WTC11 (cell line): ENCODE results near the gene FTCD. TPM values are rescaled to one million over a fixed set of nuclear protein-coding genes. Genes with fewer than 3 reads are reported as not detected.

Experiments
- ATAC-seq: fragments of 200-7000 bp; cut with Tn5 transposase; 2 replicates; pipeline ENCODE4 v1.10.0; 2021; ENCODE audit warnings: mild to moderate bottlenecking, moderate library complexity
- CTCF ChIA-PET: fragments of 300-600 bp; sonication (Branson Sonifier 250); formaldehyde crosslinking; loops from one replicate; lab custom pipeline; 2021; ENCODE audit warnings: antibody characterized with exemption; lab: Charles Lee
- POLR2A ChIA-PET: fragments of 350-600 bp; sonication (Branson Sonifier 250); formaldehyde crosslinking; loops from one replicate; lab custom pipeline; 2021; ENCODE audit warnings: antibody characterized with exemption; lab: Charles Lee
- DNase-seq: peaks from one replicate; pipeline ENCODE4 v3.0.0; 2021; ENCODE audit warnings: low spot score
- H3K27ac Mint-ChIP-seq: 2 replicates; pipeline ENCODE4 v1.8.0; 2021; ENCODE audit warnings: mixed read lengths
- H3K27me3 Mint-ChIP-seq: 2 replicates; pipeline ENCODE4 v1.8.0; 2021; ENCODE audit warnings: low read depth, mild to moderate bottlenecking, moderate library complexity, mixed read lengths
- H3K36me3 Mint-ChIP-seq: 2 replicates; pipeline ENCODE4 v1.8.0; 2021; ENCODE audit warnings: mixed read lengths
- H3K4me1 Mint-ChIP-seq: 2 replicates; pipeline ENCODE4 v1.8.0; 2022; ENCODE audit warnings: mixed read lengths
- H3K4me3 Mint-ChIP-seq: 2 replicates; pipeline ENCODE4 v1.8.0; 2021; ENCODE audit warnings: mild to moderate bottlenecking, moderate library complexity, mixed read lengths
- H3K9me3 Mint-ChIP-seq: 2 replicates; pipeline ENCODE4 v1.8.0; 2021; ENCODE audit warnings: mixed read lengths
- ATF1 ChIP-seq: sonication (generic); formaldehyde crosslinking; IDR thresholded peaks from 2 replicates; pipeline ENCODE4 v1.8.1; 2023; ENCODE audit warnings: mild to moderate bottlenecking, moderate library complexity, missing genetic modification reagents
- CREB1 ChIP-seq: sonication (generic); formaldehyde crosslinking; IDR thresholded peaks from 2 replicates; pipeline ENCODE4 v1.8.0; 2023; ENCODE audit warnings: mild to moderate bottlenecking, missing genetic modification reagents
- FOXJ3 ChIP-seq: sonication (generic); formaldehyde crosslinking; IDR thresholded peaks from 2 replicates; pipeline ENCODE4 v1.9.0; 2021; ENCODE audit warnings: missing genetic modification reagents, mild to moderate bottlenecking, borderline replicate concordance
- RELA ChIP-seq: sonication (generic); formaldehyde crosslinking; IDR thresholded peaks from 2 replicates; pipeline ENCODE4 v1.8.1; 2022; ENCODE audit warnings: missing genetic modification reagents, mild to moderate bottlenecking, borderline replicate concordance
- ZNF416 ChIP-seq: fragments of 250-450 bp; sonication (Bioruptor Pico); IDR thresholded peaks from 2 replicates; pipeline ENCODE4 v1.9.0; 2021; ENCODE audit warnings: mild to moderate bottlenecking, inconsistent platforms
- ZNF423 ChIP-seq: fragments of 250-450 bp; sonication (Bioruptor Pico); IDR thresholded peaks from 2 replicates; pipeline ENCODE4 v2.1.2; 2022; ENCODE audit warnings: mild to moderate bottlenecking, moderate library complexity
- total RNA-seq: library from RNA; stranded (reverse); gene quantifications from 3 replicates; pipeline ENCODE4 v1.2.3, GENCODE V29; 2021
- TF ChIP-seq, protein P1 (sequence below): sonication (generic); formaldehyde crosslinking; IDR thresholded peaks from 2 replicates; pipeline ENCODE4 v1.8.0; 2023; ENCODE audit warnings: missing genetic modification reagents
- TF ChIP-seq, protein P2 (sequence below): sonication (generic); formaldehyde crosslinking; IDR thresholded peaks from 2 replicates; pipeline ENCODE4 v1.8.1; 2022; ENCODE audit warnings: mild to moderate bottlenecking, missing genetic modification reagents, moderate library complexity, borderline replicate concordance
- TF ChIP-seq, protein P3 (sequence below): sonication (generic); formaldehyde crosslinking; IDR thresholded peaks from 2 replicates; pipeline ENCODE4 v1.8.1; 2023; ENCODE audit warnings: mild to moderate bottlenecking, missing genetic modification reagents
- TF ChIP-seq, protein P4 (sequence below): sonication (generic); formaldehyde crosslinking; conservative IDR thresholded peaks from 2 replicates; pipeline ENCODE4 v1.8.1; 2022; ENCODE audit warnings: mild to moderate bottlenecking, missing genetic modification reagents
- TF ChIP-seq, protein P5 (sequence below): fragments of 250-450 bp; sonication (Bioruptor Pico); IDR thresholded peaks from 2 replicates; pipeline ENCODE4 v1.8.0; 2021; ENCODE audit warnings: mild to moderate bottlenecking
- TF ChIP-seq, protein P6 (sequence below): sonication (generic); formaldehyde crosslinking; IDR thresholded peaks from 2 replicates; pipeline ENCODE4 v1.8.1; 2023; ENCODE audit warnings: mild to moderate bottlenecking, missing genetic modification reagents, borderline replicate concordance

FTCD gene
- total RNA-seq, 1 experiment from 2014 or later = 6.1 TPM

DNA sequence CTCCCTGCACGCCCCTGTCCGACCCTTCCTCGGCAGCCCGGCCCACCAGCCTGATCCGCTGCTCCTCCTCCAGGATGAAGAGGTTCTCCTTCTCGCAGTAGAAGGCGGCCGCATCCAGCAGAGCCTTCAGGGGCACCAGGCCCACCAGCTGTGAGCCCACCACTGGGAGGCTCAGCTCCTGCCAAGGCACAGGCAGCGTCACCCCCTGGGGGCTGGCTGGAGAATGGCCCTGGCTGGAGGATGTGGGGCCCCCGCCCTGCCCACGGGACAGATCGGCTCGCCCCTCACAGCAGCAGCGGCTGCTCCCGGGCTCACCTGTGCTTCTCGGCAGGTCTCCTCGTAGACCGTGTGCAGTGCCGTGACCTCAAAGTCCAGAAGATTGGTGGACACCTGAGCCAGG lies 5.3 kb downstream of the FTCD start:
- no peaks in the 10 kb centered on the region for H3K27me3 Mint-ChIP-seq
- no peaks in the 10 kb centered on the region for H3K9me3 Mint-ChIP-seq
- TF ChIP-seq ATF1 (no peak), ZNF423 (CRISPR knock-in tag) (peak; percentile 67)
- TF ChIP-seq, protein P1, sequence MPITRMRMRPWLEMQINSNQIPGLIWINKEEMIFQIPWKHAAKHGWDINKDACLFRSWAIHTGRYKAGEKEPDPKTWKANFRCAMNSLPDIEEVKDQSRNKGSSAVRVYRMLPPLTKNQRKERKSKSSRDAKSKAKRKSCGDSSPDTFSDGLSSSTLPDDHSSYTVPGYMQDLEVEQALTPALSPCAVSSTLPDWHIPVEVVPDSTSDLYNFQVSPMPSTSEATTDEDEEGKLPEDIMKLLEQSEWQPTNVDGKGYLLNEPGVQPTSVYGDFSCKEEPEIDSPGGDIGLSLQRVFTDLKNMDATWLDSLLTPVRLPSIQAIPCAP = no peak
- TF ChIP-seq, all 79 proteins: peak for 1
- no peaks in the 10 kb centered on the region for H3K36me3 Mint-ChIP-seq
- CTCF ChIA-PET = interaction anchor here (0.7 to 1.6 kb wide), 3 partner anchors 8 to 179 kb away, joined by 3 to 4 read pairs (median 3); no protein-coding TSS in a partner anchor
- no peak overlapping the region for H3K27ac Mint-ChIP-seq
- ATAC-seq = no peak
- peak; percentile 14 for DNase-seq
- H3K4me3 Mint-ChIP-seq = no peak overlapping the region
- peaks cover 13% of the 10 kb centered on the region for H3K4me1 Mint-ChIP-seq
- POLR2A ChIA-PET = no interaction called here

DNA sequence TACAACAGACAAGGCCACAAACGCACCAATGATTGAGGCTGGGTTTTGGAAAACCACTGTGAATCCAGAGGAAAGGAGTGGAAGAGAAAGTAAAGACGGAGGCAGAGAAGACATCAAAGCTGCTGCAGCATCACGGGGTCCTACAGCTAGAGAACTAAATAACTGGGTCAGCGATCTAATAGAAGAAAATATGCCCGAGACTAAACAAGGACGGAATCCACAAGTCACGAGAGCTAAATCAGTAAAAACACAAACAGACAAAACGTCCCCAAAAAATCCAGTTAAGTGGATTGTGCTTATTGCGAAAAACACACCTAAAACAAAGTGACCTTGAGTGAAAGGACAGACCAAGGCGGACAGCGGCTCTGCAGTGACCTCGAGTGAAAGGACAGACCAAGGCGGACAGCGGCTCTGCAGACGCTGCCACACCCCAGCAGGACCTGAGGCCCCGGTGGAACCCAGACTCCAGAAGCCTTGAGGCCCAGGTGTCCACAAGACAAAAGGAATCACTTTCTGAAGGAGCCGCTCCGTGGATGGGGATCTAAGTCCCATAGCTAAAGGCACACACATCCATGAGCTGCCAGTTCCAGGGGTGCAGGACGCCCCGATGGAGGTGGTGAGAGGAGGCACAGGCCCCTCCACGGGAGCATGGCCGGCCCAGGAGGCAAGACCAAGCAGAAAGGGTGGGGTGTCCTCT lies 6.0 kb downstream of the FTCD start:
- ChIA-PET POLR2A (no interaction called here), CTCF (interaction anchor here (0.7 to 1.6 kb wide), 3 partner anchors 9 to 178 kb away, joined by 3 to 4 read pairs (median 3); no protein-coding TSS in a partner anchor)
- Mint-ChIP-seq H3K27me3 (no peaks in the 10 kb centered on the region), H3K4me1 (peaks cover 13% of the 10 kb centered on the region), H3K27ac (peak overlapping the region; percentile 48), H3K4me3 (no peak overlapping the region), H3K9me3 (no peaks in the 10 kb centered on the region; the same call in 1 of the 2 replicates), H3K36me3 (peaks cover 3% of the 10 kb centered on the region; the same call in 1 of the 2 replicates)
- no peak for TF ChIP-seq RELA (CRISPR knock-in tag)
- no peak for TF ChIP-seq ZNF416
- TF ChIP-seq, protein P2, sequence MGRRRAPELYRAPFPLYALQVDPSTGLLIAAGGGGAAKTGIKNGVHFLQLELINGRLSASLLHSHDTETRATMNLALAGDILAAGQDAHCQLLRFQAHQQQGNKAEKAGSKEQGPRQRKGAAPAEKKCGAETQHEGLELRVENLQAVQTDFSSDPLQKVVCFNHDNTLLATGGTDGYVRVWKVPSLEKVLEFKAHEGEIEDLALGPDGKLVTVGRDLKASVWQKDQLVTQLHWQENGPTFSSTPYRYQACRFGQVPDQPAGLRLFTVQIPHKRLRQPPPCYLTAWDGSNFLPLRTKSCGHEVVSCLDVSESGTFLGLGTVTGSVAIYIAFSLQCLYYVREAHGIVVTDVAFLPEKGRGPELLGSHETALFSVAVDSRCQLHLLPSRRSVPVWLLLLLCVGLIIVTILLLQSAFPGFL (CRISPR knock-in tag) = no peak
- TF ChIP-seq, protein P1 = no peak
- TF ChIP-seq CREB1 (CRISPR knock-in tag) = no peak
- no peak for TF ChIP-seq FOXJ3
- TF ChIP-seq, protein P3, sequence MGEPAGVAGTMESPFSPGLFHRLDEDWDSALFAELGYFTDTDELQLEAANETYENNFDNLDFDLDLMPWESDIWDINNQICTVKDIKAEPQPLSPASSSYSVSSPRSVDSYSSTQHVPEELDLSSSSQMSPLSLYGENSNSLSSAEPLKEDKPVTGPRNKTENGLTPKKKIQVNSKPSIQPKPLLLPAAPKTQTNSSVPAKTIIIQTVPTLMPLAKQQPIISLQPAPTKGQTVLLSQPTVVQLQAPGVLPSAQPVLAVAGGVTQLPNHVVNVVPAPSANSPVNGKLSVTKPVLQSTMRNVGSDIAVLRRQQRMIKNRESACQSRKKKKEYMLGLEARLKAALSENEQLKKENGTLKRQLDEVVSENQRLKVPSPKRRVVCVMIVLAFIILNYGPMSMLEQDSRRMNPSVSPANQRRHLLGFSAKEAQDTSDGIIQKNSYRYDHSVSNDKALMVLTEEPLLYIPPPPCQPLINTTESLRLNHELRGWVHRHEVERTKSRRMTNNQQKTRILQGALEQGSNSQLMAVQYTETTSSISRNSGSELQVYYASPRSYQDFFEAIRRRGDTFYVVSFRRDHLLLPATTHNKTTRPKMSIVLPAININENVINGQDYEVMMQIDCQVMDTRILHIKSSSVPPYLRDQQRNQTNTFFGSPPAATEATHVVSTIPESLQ (CRISPR knock-in tag) = no peak
- TF ChIP-seq, protein P4, sequence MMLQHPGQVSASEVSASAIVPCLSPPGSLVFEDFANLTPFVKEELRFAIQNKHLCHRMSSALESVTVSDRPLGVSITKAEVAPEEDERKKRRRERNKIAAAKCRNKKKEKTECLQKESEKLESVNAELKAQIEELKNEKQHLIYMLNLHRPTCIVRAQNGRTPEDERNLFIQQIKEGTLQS (CRISPR knock-in tag) = no peak
- TF ChIP-seq, protein P5, sequence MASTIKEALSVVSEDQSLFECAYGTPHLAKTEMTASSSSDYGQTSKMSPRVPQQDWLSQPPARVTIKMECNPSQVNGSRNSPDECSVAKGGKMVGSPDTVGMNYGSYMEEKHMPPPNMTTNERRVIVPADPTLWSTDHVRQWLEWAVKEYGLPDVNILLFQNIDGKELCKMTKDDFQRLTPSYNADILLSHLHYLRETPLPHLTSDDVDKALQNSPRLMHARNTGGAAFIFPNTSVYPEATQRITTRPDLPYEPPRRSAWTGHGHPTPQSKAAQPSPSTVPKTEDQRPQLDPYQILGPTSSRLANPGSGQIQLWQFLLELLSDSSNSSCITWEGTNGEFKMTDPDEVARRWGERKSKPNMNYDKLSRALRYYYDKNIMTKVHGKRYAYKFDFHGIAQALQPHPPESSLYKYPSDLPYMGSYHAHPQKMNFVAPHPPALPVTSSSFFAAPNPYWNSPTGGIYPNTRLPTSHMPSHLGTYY (CRISPR knock-in tag) = no peak
- TF ChIP-seq, protein P6, sequence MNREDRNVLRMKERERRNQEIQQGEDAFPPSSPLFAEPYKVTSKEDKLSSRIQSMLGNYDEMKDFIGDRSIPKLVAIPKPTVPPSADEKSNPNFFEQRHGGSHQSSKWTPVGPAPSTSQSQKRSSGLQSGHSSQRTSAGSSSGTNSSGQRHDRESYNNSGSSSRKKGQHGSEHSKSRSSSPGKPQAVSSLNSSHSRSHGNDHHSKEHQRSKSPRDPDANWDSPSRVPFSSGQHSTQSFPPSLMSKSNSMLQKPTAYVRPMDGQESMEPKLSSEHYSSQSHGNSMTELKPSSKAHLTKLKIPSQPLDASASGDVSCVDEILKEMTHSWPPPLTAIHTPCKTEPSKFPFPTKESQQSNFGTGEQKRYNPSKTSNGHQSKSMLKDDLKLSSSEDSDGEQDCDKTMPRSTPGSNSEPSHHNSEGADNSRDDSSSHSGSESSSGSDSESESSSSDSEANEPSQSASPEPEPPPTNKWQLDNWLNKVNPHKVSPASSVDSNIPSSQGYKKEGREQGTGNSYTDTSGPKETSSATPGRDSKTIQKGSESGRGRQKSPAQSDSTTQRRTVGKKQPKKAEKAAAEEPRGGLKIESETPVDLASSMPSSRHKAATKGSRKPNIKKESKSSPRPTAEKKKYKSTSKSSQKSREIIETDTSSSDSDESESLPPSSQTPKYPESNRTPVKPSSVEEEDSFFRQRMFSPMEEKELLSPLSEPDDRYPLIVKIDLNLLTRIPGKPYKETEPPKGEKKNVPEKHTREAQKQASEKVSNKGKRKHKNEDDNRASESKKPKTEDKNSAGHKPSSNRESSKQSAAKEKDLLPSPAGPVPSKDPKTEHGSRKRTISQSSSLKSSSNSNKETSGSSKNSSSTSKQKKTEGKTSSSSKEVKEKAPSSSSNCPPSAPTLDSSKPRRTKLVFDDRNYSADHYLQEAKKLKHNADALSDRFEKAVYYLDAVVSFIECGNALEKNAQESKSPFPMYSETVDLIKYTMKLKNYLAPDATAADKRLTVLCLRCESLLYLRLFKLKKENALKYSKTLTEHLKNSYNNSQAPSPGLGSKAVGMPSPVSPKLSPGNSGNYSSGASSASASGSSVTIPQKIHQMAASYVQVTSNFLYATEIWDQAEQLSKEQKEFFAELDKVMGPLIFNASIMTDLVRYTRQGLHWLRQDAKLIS (CRISPR knock-in tag) = no peak
- DNase-seq (peak; percentile 8), ATAC-seq (no peak)
